Measurements from ENCODE around the gene BCL2L11. TPM values are rescaled to one million over a fixed set of nuclear protein-coding genes. Genes with fewer than 3 reads are reported as not detected.

The BCL2L11 gene
- total RNA-seq, 1 donor from 2014 or later, result 3.5 TPM

- no peak for TF ChIP-seq CTCF (conservative IDR thresholded peaks at IDR 0.05; ENCODE audit: low read depth, low read length)
- H3K4me3 ChIP-seq (ENCODE audit: low read depth, low read length), result no peak overlapping the region
- no peak for DNase-seq (ENCODE audit: low read depth)
Observed at GRCh38 chr2:111118481-111118980, 2.2 kb upstream of the BCL2L11 start.

DNA sequence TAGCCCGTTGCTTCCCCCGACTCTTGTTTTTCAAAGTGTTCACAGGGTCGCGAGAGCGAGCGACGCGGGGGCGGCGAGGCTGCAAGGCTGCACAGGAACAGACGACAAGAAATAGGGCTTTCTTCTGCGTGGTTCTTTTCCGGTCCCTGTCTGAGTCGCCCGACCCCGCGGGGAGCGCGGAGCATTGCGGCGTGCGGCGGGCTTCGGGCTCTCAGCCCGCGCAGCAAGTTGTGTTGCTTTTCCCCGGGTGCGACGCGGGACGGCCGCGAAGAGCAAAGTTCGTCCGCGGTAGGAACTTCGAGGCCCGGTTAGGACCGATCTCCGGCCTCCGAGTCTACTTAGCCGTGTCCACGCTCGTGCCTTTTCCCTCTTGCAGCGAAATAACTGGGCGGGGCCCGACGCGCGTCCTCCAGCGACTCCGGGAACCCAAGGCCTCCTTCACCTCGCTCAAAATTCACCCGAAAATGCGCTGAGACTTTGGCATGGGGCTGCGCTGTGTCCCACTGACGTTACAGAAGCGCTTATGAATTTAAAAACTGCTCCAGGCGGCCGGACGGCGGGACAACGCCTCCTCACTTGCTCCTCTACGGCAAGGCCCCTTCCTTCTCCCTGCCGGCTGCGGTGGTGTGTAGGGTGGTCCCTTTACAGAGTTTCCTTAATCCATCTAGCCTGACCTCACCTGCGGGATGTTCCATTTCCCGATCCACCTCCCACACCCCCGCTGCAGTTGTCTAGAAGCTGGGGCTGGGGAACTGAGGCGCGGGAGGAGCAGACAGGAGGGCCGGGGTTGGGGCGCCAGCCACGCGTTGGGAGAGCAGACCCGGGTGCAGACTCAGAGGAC, 1.5 kb upstream of the BCL2L11 start:
- peak overlapping the region; percentile 6 for H3K4me3 ChIP-seq (ENCODE audit: low read depth, low read length)
- TF ChIP-seq CTCF (conservative IDR thresholded peaks at IDR 0.05; ENCODE audit: low read depth, low read length), result no peak
- DNase-seq (ENCODE audit: low read depth), result no peak

- no peak for DNase-seq (ENCODE audit: low read depth)
- H3K4me3 ChIP-seq (ENCODE audit: low read depth, low read length), result peak overlapping the region; percentile 59
- no peak for TF ChIP-seq CTCF (conservative IDR thresholded peaks at IDR 0.05; ENCODE audit: low read depth, low read length)
Observed at GRCh38 chr2:111119822-111120252, 877 bp upstream of the BCL2L11 start.

DNA sequence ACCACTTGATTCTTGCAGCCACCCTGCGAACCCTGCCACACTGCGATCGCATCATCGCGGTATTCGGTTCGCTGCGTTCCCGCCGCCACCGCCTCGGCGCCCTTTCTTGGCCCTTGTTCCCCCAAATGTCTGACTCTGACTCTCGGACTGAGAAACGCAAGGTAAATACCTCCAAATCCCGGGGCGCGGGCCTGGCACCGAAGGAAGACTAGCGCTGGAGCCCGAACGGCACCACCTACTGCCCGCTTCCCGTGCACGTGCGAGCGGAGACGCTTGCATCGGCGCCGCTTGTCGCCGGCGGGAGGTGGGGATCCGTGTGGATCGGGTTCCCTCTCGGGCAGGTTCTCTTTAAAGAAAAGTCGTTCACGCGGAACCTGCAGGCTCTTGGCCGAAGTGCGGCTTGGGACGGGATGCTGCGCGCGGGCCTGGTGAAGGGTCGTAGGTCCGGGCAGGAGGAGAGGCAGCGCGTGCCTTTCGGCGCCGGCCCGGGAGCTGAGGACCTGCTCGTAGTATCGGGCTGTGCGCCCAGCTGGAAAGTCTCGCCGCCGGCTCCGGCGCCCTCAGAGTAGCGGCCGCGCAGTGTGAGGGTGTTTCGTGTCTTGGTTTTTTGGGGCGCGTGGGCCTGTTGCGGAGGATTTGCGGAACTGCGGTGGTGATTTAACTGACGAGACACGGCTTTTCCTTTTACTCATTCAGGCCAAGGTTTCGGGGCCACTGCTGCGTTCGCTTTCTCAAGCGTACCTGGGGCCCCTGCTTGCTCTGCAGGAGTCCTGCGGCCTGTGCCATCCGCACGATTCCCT, 514 bp downstream of the BCL2L11 start:
- peak; percentile 17 for TF ChIP-seq CTCF (conservative IDR thresholded peaks at IDR 0.05; ENCODE audit: low read depth, low read length)
- no peak for DNase-seq (ENCODE audit: low read depth)
- peak overlapping the region; percentile 84 for H3K4me3 ChIP-seq (ENCODE audit: low read depth, low read length)

DNA sequence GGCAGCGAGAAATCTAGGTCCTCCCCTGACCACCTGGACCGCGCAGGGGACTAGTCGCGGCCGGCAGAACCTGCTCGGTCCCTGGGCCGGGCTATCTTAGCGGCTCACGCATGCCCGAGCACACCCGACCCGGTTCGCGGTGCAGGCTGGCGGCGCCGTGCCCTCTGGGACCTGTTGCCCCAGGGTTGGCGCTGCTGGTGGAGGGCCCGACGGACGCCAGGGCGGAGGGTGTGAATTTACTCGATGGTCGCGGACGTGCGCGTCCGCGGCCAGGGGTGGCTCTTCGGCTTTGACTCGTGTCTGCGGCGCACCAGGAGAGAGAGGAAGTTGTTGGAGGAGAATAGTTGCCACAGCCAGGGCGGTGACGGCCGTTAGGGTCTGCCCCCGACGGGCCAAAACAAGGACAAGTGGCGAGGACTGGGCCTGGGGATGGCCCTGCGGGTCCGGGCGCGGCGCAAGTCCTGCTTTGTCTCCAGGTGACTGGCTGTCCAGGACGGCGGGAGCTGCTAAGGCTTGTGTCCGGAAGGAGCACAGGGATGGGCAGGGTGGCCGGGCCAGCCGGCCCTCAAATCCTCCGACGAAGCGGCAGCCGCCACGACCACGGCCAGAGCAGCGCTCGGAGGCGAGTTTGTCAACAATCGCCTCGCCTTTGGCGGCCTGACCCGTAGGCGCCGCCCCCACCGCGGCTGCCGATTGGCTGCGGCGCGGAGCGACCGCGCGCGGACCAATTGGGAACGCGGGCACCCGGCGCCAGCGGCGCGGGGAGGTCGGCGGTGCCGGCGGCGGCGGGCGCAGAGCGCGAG, 1.3 kb downstream of the BCL2L11 start:
- peak overlapping the region; percentile 84 for H3K4me3 ChIP-seq (ENCODE audit: low read depth, low read length)
- no peak for DNase-seq (ENCODE audit: low read depth)
- TF ChIP-seq CTCF (conservative IDR thresholded peaks at IDR 0.05; ENCODE audit: low read depth, low read length), result no peak

DNA sequence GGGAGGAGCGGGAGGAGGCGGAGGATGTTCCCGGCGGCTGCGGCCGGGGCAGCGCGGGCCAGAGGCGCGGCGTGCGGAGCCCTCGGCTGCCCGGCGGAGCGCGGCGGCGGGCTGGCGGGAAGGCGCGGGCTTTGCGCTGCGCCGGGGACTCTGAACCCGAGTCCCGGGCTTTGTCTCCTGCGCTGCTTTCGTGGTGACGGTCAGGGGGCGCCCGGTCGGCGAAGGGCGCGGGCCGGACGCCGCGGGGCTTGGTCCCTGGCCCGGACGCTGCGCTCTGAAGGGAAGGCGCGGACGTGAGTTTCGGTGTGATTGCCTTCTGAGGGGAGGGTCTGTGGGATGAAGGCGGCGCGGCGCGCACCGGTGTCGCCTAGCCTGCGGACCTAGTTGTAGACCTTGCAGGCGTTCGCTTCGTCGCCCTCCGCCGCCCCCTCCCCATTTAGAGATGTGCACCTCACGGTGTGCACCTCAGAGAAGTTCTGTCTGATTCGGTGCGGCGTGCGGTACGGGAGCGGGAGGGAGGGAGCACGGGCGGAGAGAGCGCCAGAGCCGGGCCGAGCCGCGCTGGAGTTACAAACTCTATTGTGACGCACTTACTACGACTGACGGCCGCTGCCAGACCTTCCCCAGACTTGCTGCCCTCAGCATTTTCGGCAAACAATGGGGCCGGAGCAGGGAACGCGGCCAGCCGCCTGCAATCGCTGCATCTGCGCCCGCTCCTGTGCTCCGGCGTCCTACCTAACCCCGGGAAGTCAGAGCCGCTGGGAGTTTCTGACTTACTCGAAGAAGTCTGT, 2.1 kb downstream of the BCL2L11 start:
- TF ChIP-seq CTCF (conservative IDR thresholded peaks at IDR 0.05; ENCODE audit: low read depth, low read length), result no peak
- peak overlapping the region; percentile 84 for H3K4me3 ChIP-seq (ENCODE audit: low read depth, low read length)
- no peak for DNase-seq (ENCODE audit: low read depth)

Data from epithelial cell of proximal tubule (primary cell).